ENCODE measurements around the gene BLOC1S3.

- TF ChIP-seq CTCF (IDR thresholded peaks at IDR 0.05) (no peak), ZFX (IDR thresholded peaks at IDR 0.05; ENCODE audit: borderline replicate concordance) (no peak)
Measured at GRCh38 chr19:45130236-45130635, 48.3 kb upstream of the BLOC1S3 start.
